GM21447 (cell line): ENCODE data around the gene BICC1.
"Not testable (repeated sequence)": the region's sequence is repeated elsewhere in the genome, so short reads cannot be mapped to it uniquely, and the experiment has no call there.

ENCODE experiments used
- ATAC-seq: cut with Tn5 transposase; IDR thresholded peaks from one replicate; pipeline ENCODE4 v1.9.1; 2021; ENCODE audit not compliant: unreplicated experiment

The BICC1 gene

DNA sequence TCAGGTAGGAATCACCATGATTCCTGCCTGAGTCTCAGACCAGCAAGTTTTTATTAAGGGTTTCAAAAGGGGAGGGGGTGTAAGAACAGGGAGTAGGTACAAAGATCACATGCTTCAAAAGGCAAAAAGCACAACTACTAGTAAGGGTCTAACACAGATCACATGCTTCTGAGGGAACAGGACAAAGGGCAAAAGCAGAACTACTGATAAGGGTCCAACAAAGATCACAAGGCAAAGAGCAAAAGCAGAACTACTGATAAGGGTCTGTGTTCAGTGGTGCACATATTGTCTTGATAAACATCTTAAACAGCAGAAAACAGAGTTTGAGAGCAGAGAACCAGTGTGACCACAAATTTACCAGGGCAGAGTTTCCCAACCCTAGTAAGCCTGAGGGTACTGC lies 84.5 kb downstream of the BICC1 start:
- ATAC-seq: not testable (repeated sequence)

DNA sequence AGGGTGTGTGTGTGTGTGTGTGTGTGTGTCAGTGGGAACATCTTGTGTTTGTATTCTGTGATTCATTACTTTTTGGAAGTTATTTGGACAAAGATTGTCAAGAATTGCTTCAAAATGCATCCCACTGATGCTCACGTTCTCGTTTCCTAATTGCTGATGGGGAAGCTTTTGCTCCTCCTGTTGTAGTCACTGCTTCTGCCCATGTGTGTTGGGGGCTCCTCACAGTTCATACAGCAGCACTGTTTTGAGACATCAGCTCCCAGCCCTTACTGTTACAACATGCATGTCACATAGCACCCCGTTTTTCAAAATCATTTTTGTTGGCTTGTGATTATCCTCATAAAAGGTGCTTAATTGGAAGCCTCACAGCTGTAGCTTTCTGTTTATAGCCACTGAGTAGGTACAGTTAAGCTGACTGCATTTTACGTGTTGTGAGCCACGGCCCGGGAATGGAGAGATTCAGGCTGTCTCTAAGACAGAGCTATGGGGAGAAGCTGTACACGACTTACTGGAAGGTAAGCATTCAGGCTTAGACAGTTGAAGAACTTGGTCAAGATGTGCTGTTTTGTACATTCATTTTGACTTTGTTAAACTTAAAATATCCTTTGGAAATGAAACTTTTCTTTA lies 87.4 kb downstream of the BICC1 start:
- no peak for ATAC-seq

DNA sequence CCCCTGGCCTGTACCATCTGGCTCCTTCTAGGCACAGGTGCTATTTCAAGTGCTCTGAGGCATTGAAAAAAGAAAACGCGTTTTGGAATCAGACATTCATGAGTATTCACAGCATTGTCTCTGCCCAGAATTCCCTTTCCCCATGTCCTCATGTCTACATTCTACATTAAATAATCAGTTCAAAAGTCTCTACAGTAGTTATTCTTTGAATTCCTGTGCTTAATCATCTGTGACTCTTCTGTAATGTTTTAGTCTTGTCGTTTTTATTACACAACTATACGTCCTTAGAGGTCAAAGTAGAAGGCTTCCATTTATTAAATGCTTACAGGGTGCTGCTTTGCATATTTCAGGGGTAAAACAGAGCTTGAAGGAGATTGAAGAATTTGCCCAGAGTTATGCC lies 95.7 kb downstream of the BICC1 start:
- ATAC-seq: no peak

DNA sequence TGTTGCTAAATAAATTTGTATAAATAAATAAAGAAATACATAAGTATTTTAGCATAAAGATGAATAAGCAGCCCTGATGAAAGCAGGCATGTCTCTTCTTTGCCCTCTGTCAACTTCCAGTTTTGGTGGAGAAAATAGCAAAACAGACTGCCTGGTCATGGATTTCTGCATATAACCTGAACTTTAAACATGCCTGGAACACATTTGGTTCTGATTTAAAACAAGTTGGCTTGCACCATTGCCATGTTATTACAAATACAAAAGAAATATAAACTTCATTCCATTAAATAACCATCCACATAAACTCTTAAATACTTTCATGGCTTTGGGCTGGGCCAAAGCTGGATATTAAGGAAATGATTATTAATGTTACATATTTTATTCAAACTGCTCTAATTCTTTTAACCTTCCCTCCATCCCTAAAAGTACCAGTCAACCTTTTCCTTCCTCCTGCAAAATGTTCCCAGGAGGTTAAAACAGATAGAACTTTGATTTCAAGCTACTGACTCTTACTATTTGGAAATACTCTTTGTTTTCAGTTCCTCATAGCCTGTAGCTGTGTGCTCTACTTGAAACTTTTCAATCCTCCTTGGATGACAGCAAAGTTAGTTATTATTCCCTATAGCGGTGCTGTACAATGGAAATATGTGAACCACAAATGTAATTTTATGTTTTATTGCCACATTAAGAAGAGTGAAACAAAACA lies 96.3 kb downstream of the BICC1 start:
- ATAC-seq: no peak

DNA sequence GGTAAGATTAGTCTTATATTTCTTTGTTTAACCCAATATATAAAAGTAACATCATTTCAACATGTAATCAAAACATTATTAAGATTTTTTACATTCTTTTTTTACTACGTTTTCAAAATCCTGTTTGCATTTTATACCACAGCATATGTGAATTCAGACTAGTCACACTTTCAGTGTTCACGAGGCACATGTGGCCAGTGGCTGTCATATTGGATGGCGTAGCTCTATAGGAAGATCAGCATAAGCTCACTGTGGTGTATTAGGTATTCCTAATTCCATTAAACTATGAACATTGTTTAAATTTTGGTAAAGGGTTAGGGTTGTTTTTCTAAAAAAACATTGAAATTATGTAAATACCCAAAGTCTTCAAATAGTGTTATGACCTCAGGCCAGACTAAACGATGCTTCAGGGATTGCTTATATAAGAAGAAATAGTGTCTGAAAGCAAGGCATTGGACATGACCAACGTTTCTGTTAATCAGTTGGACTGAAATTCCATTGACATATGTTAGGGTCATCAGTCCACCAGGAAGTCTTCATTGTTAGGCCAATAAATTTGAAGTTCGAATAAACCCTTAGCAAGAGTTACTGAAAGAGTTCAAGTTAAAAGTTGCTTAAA lies 97.0 kb downstream of the BICC1 start:
- ATAC-seq: no peak

DNA sequence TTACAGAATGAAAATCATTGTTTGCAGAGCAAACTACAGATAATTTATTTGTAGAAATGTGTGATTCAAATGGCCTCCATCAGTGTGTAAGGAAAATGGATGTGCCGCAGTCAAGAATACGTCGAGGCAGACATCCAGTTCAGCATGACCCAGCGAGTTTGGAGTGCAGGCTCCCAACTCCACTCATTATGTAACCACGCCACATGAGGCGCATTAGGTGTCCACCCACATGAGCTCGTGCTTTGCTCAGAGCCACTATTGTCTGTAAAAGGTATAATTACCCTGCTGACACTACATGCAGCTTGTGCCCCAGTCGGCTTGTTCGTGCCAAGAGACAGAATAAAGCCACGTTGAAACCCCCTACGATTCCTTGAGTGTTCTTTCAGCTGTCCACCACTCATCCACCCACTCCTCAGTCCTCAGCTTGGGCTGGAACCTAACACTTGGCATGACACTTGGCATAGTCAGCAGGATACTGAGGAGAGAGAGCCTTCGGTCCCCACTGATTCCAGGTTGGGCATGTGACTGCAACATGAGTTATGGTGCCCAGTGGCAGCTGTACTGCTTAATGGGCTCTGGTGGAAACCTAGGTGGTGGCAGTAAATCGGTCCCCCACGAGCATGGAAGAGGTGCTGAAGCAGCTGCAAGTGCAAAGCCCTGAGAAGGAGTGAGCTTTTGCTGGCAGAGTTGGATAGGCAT lies 102.7 kb downstream of the BICC1 start:
- no peak for ATAC-seq

DNA sequence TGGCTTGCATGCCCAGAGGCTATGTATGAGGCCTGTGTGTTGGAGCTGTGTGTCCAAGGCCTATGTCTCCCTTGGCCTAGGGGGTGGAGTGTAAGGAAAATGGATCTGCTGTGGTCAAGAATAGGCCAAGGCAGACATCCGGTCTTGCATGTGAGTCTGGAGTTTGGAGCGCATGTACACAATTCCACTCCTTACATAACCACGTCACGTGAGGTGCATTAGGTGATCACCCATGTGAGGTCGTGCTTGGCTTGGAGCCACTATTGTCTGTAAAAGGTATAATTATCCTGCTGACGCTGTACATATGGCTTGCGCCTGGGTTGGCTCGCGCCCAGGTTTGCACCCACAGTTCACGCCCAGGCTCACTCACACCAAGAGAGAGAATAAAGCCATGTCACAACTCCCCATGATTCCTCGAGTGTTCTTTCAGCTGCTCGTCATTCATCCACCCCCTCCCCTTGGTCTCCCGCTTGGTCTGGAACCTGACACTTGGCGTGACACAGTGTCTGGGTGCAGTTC lies 105.5 kb downstream of the BICC1 start:
- no peak for ATAC-seq

DNA sequence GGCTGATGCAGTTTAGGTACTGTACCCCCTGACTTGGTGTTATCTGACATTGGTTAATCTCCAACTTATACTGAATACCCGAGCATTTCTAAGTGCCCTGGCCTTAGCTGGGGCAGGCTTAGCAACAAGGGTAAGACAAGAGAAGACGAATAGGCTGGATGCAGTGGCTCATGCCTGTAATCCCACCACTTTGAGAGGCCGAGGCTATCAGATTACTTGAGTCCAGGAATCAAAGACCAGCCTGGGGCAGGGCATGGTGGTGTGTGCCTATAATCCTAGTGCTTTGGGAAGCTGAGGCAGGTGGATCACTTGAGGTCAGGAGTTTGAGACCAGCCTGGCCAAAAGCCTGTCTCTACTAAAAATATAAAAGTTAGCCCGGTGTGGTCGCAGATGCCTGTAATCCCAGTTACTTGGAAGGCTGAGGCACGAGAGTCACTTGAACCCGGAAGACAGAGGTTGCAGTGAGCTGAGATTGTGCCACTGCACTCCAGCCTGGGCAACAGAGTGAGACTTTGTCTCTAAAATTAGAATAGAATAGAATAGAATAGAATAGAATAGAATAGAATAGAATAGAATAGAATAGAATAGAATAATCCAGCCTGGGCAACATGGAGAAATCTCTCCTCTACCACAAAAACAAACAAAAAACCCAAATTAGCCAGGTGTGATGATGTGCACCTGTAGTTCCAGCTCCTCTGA lies 108.9 kb downstream of the BICC1 start:
- ATAC-seq: no peak

DNA sequence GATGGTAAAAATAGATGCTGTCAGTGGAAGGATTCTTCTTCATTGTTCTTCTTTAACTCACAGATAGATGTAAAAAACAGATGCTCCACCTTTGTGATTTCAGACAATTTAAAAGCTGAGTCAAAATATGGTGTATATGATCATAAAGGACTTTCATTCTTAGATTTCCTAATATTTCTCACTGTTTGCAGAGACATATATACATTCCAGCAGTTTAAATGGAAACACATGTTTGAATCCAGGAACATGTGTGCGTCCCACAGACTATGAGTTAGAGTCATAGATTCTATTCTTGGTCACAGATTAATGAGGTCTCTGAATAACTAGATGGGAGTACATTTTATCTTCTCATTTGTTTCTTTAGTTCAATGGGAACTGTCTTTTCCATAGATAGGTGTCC lies 109.6 kb downstream of the BICC1 start:
- no peak for ATAC-seq

DNA sequence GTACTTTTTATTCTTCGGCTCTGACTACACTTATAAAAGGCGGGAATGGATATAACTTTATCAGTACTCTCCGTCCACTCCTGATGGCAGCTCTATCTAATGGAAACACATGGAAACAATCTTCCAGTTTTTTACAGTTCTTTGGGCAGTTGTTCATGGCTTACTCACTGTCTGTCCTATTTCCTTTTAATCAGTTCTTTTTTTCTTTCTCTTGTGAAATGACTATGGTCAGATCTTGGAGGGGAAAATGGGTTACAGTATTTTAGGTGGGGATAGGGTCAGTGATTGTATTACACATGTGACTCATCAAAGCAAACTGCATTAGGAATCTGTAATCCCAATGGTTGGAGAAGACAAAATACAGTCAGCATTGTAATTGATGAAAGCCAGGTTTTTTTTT lies 112.4 kb downstream of the BICC1 start:
- ATAC-seq: no peak

DNA sequence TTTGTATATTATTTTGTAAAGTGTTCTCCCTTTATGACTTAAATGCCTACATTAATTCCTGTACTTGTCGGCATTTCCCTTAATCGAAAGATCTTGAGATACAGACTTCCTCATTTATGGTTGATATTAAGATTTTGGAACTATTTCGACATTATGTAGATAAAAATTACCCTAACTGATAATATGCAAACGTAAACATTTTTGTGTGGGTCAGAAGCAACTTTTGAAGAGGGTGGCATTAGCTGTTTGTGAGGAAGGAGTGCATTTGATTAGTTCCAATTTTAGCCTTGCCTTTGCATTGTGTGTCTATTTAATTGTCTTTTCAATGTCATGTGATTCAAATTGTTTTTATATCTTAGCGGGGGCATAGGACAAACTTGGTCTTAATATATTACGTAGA lies 114.7 kb downstream of the BICC1 start:
- no peak for ATAC-seq

DNA sequence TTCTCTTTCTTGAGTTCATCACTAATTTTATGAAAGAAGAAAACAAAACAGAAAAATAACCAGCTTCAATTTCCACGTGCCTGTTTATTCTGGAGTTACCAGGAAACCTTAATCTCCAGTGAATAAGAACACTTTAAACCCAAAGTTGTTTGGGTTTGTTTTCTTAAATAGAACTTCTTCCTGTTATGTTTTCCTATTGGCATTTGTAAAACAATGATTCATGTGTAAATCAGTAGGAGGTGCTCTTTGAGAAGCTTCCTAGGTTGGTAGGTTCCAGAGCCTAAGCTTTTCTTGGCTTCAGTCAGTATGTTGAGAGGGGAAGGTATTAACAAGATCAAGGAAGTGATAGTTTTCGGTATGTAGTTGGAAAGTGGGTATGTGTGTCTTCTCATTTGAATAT lies 119.0 kb downstream of the BICC1 start:
- no peak for ATAC-seq

DNA sequence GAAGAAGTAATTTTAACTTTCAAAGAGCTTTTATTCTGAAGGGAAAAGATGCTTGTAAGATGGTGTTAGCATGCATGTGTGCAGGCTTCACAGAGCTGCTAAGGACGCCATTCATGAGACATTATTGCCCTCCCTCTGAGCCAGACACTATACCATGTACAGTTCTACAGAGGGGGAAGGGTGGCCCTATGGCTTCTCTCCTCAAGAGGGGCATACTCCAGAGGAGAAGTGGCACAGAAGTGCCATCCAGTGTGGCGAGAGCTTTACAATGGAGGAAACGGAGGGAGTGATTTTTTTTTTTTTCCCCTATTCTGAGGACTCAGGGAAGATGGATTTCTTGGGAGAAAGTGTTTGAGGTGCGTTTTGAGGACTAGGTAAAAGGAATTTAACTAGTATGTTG lies 119.5 kb downstream of the BICC1 start:
- no peak for ATAC-seq

DNA sequence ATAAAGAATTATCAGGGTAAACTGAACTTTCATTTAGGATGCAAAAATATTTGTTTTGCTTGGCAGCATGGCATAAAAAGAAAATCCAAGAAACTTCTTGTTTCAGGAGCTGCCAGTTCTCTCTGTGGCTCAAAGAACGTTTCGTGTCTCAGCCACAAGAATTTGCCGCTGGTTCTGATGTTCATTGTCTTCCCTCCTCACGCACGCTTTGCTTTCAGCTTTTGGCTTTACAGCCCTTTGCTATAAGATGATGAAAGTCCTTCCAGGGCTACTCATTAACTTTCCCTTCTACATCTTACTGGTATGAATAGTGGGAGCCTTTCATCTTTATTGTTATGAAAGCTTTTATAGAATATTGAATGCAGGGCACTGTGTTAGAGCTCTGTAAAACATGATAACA lies 124.7 kb downstream of the BICC1 start:
- no peak for ATAC-seq

DNA sequence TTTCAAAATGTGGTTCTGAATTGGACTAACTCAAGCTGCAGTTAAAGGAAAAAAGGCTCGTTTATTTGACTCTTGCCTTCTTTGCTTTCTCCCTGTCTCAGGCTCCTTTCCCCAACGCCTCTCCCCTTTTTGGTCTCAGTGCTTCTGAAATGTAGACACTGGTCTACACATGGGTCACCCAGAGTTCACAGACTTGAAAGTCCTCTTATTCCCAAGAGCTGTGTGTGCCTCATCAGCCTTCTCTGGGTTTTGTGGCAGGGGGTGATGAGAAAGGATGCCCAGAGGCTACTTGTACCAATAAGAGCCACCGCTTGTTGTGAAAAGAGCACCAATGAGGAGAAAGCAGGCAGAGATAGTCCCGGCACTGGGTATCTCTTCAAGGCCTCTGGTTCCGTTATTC lies 125.7 kb downstream of the BICC1 start:
- no peak for ATAC-seq

DNA sequence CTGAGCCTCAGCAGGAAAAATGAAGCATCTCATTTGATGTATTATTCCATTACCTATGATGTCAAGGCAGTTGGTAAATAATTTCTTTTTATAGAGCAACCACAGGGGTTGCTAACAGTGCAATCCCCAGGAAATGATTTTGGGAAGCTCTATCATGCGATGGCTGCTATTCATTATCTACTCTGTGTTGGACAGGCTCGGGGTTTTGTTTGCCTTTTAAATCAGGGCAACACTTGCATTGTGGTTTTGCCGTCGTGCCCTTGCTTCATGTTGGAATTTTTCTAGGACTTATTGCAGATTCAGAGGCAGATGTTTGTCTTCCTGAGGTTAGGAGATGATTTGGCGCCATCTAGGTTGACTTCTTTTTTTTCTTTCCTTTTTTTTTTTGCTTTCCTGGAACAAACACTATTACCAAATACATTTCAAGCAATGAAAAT lies 128.4 kb downstream of the BICC1 start:
- ATAC-seq: no peak

DNA sequence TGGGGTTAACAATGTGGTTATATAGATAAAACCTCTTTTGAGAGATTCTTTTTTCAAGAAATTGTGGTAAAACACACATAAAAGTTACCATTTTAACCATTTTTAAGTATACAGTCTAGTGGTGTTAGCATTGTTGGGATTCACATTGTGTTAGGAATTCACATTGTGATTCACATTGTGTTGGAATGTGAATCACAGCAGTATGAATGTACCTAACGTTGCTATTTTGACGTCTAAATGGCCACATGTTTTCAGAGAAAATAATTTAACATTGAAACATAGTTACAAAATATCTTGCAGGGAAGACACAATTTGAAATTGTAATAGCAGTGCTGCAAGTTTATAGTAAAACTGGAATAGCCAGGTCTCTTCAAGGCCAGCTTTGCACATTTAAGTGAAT lies 129.0 kb downstream of the BICC1 start:
- ATAC-seq: no peak

DNA sequence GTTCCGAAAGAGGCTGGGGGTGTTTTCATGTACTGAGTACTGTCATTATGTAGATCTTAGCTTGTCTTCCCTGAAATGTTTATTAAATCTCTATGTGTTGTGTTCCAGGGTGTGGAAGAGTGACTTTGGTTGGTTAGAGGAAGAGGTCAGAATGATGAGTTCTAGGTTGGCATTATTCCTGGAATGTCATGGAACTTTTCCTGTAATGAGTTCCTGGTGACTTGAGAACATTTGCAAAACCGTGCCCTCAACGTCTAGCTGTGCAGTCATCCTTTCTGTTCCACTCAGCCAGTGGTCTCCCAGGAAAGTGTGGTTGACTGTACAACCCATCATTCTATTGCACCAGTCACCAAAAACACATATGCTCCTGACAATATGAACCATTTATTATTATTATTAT lies 129.6 kb downstream of the BICC1 start:
- no peak for ATAC-seq

DNA sequence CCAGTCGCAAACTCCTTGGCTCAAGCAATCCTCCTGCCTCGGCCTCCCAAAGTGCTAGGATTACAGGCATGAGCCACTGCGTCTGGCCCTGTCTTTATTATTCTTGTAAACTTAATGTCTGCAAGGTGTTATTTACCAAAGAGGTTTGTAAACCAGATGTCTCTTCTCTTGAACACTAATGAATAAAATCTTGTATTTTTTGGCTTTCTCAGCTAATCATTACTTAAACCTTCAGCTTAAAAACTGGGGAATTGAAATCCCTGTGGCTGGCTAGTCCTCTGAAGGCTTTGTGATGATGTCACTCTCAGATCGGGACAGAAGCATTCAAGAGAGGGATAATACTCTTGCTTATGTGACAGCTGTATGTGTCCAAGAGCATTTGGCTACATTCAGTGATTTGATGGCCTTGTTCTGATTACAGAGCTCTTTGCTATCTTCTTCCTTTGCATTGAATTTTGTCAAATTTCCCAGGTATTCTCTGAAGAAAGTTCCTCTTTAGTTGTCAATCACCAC lies 130.3 kb downstream of the BICC1 start:
- ATAC-seq: no peak

DNA sequence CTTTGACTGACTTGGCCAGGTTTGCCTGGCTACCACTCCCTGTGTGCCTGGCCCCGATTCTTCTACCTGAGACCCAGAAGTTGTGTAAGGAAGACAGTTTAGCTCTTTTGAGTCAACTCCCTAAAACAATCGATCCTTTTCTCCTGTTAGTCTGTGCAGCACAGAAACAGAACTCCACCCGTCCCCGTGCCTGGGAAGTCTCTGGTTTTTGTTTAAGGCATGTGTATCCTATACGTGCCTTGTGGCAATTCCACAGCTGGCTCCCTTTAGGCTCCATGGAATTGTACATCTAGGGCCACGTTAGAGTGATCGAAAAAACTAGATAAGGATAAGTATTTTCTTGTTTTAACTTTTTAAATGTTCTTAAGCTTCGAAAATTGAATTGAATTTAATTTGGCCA lies 131.6 kb downstream of the BICC1 start:
- ATAC-seq: no peak
